CD14-positive monocyte (primary cell): ENCODE measurements around the gene SLC35B1. TPM values are rescaled to one million over a fixed set of nuclear protein-coding genes. Genes with fewer than 3 reads are reported as not detected.

Source experiments
- DNase-seq, 3 donors: peaks; one replicate each; pipeline ENCODE4 v3.0.0-alpha.2; 2011 to 2022
- H2AFZ ChIP-seq: 2 replicates; pipeline ENCODE4 v1.6.0; 2012; ENCODE audit warnings: mild to moderate bottlenecking, low read depth, low read length, inconsistent platforms; ENCODE audit not compliant: insufficient read depth, poor library complexity, severe bottlenecking
- H3K27ac ChIP-seq, 2 donors: 1 replicate in 1 of 2; 2 replicates in 1 of 2; pipeline ENCODE4 v1.5.1; 2012 to 2013; ENCODE audit warnings: low read length in 2 of 2, control low read depth in 1 of 2, inconsistent platforms in 1 of 2, low read depth in 1 of 2, mild to moderate bottlenecking in 1 of 2
- H3K27me3 ChIP-seq, 2 donors: one replicate each; pipeline versions ENCODE4 v1.6.0 to v1.6.1; 2011 to 2013; ENCODE audit warnings: low read length in 2 of 2; ENCODE audit not compliant: control insufficient read depth in 2 of 2, insufficient read depth in 2 of 2
- H3K36me3 ChIP-seq, 2 donors: replicated peaks in 1 of 2; 1 replicate in 1 of 2; 2 replicates in 1 of 2; pipeline versions ENCODE4 v1.5.1 to v1.6.1; 2012 to 2013; ENCODE audit warnings: low read length in 2 of 2, control low read depth in 1 of 2, inconsistent platforms in 1 of 2, mild to moderate bottlenecking in 1 of 2; ENCODE audit not compliant: insufficient read depth in 2 of 2, control insufficient read depth in 1 of 2
- H3K4me1 ChIP-seq, 2 donors: 1 replicate in 1 of 2; 2 replicates in 1 of 2; pipeline versions ENCODE4 v1.5.1 to v1.6.1; 2012 to 2013; ENCODE audit warnings: low read length in 2 of 2, control low read depth in 1 of 2, inconsistent platforms in 1 of 2, mild to moderate bottlenecking in 1 of 2, moderate library complexity in 1 of 2; ENCODE audit not compliant: insufficient read depth in 2 of 2, control insufficient read depth in 1 of 2
- H3K4me2 ChIP-seq: replicated peaks from 2 replicates; pipeline ENCODE3; 2012; ENCODE audit warnings: low read length, moderate library complexity, mild to moderate bottlenecking; ENCODE audit not compliant: poor library complexity, severe bottlenecking; ENCODE audit errors: extremely low read depth
- H3K4me3 ChIP-seq, 3 experiments: fragments of 200-600 bp in 1 of 3; sonication (generic) in 1 of 3; replicated peaks in 1 of 3; 1 replicate in 2 of 3; 2 replicates in 1 of 3; pipeline ENCODE4 v1.5.1; 2011 to 2013; ENCODE audit warnings: low read length in 3 of 3, mild to moderate bottlenecking in 3 of 3, control low read depth in 2 of 3, low read depth in 2 of 3, inconsistent platforms in 1 of 3, moderate library complexity in 1 of 3
- H3K79me2 ChIP-seq: 2 replicates; pipeline ENCODE4 v1.6.0; 2012; ENCODE audit warnings: mild to moderate bottlenecking, control low read depth, inconsistent platforms, low read length, moderate library complexity; ENCODE audit not compliant: insufficient read depth
- H3K9ac ChIP-seq: 2 replicates; pipeline ENCODE4 v1.6.0; 2017; ENCODE audit warnings: low read length, mild to moderate bottlenecking; ENCODE audit not compliant: insufficient read depth, poor library complexity, severe bottlenecking
- H3K9me3 ChIP-seq, 2 donors: replicated peaks in 1 of 2; 1 replicate in 1 of 2; 2 replicates in 1 of 2; pipeline versions ENCODE4 v1.5.1 to v1.6.1; 2012 to 2013; ENCODE audit warnings: low read length in 2 of 2, control low read depth in 1 of 2; ENCODE audit not compliant: control insufficient read depth in 1 of 2, insufficient read depth in 1 of 2
- H4K20me1 ChIP-seq: 2 replicates; pipeline ENCODE4 v1.6.0; 2012; ENCODE audit warnings: mild to moderate bottlenecking, low read length, control low read depth, moderate library complexity; ENCODE audit not compliant: insufficient read depth
- H3K27ac Mint-ChIP-seq, 7 donors: one replicate each; pipeline ENCODE4 v1.8.0; 2020; ENCODE audit warnings: mild to moderate bottlenecking in 7 of 7, mixed read lengths in 7 of 7, moderate library complexity in 6 of 7, inconsistent platforms in 2 of 7
- H3K27me3 Mint-ChIP-seq, 3 donors: one replicate each; pipeline ENCODE4 v1.8.0; 2021 to 2022; ENCODE audit warnings: low read depth in 3 of 3, mild to moderate bottlenecking in 3 of 3, mixed read lengths in 3 of 3, moderate library complexity in 3 of 3, inconsistent platforms in 1 of 3
- H3K36me3 Mint-ChIP-seq, 2 donors: one replicate each; pipeline ENCODE4 v1.8.0; 2020; ENCODE audit warnings: mixed read lengths in 2 of 2, inconsistent platforms in 1 of 2, mild to moderate bottlenecking in 1 of 2
- H3K4me1 Mint-ChIP-seq: one replicate; pipeline ENCODE4 v1.8.0; 2020; ENCODE audit warnings: mild to moderate bottlenecking, mixed read lengths
- H3K4me3 Mint-ChIP-seq, 2 donors: one replicate each; pipeline ENCODE4 v1.8.0; 2020; ENCODE audit warnings: mild to moderate bottlenecking in 2 of 2, mixed read lengths in 2 of 2, moderate library complexity in 1 of 2
- H3K9me3 Mint-ChIP-seq, 7 donors: one replicate each; pipeline ENCODE4 v1.8.0; 2020 to 2022; ENCODE audit warnings: mixed read lengths in 7 of 7, mild to moderate bottlenecking in 6 of 7, moderate library complexity in 6 of 7, inconsistent platforms in 2 of 7
- CTCF ChIP-seq: fragments of 200-600 bp; IDR thresholded peaks from one replicate; pipeline ENCODE4 v1.8.0; 2022; ENCODE audit warnings: antibody characterized with exemption, mild to moderate bottlenecking
- WGBS: methylation state at CpG from one replicate; pipeline ENCODE4 v1.1.5; 2013; ENCODE audit warnings: missing lambda C conversion rate; ENCODE audit not compliant: insufficient coverage; 5-methylcytosine and 5-hydroxymethylcytosine counted together
- intact Hi-C, 2 donors: fragments of 100-400 bp; cut with micrococcal nuclease; formaldehyde crosslinking; loops; one replicate each; pipeline versions ENCODE4 v1.15.0 to v1.15.1; 2023
- polyA plus RNA-seq, 3 donors: library from polyadenylated mRNA; depleted of rRNA in 1 of 3; unstranded in 2 of 3; stranded (reverse) in 1 of 3; fragments of 300-500 nt in 2 of 3; fragments of >200 nt in 1 of 3; fragmentation: Illumina TruSeq in 2 of 3; gene quantifications; 1 replicate in 2 of 3; 2 replicates in 1 of 3; pipeline ENCODE4 v1.2.3, GENCODE V29; 2012 to 2021

Gene SLC35B1
- polyA plus RNA-seq, 3 donors, result 56.0 to 61.0 (median 58.8) TPM

- H3K4me3 ChIP-seq, result peak overlapping the region; percentile 14 to 60 (median 29)
- Mint-ChIP-seq H3K4me1 (peaks cover 90% of the 10 kb centered on the region), H3K27ac (peak overlapping the region; percentile 98 to 100 (median 99)), H3K9me3 (no peaks in the 10 kb centered on the region), H3K4me3 (peak overlapping the region; percentile 77 to 90), H3K36me3 (peaks cover 0 to 8% of the 10 kb centered on the region in 2 donors), H3K27me3 (peaks cover 0 to 3% (median 2%) of the 10 kb centered on the region in 3 donors)
- H3K79me2 ChIP-seq, result peaks cover 69% of the 10 kb centered on the region
- H3K4me2 ChIP-seq, result peak overlapping the region; percentile 75
- peaks cover 91 to 99% of the 10 kb centered on the region in 2 donors for H3K4me1 ChIP-seq
- H3K27me3 ChIP-seq, result no peaks in the 10 kb centered on the region
- DNase-seq, result peak in 2 of 3 donors; percentile 32 to 34
- H2AFZ ChIP-seq, result peak overlapping the region; percentile 66
- WGBS, result 21% methylated on average over 2 of the region's 5 CpGs
- no peak for TF ChIP-seq CTCF
- H3K9me3 ChIP-seq, result no peaks in the 10 kb centered on the region
- no peaks in the 10 kb centered on the region for H4K20me1 ChIP-seq
- intact Hi-C loops, result loop anchor here in 1 of 2 donors (2.0 kb wide), 1 partner anchor 26 kb away; the partner anchor contains the start of gene FAM117A
- no peaks in the 10 kb centered on the region for H3K36me3 ChIP-seq
- peak overlapping the region; percentile 94 to 98 for H3K27ac ChIP-seq
- H3K9ac ChIP-seq, result peak overlapping the region; percentile 34
Measured at GRCh38 chr17:49738456-49739163, 30.8 kb upstream of the SLC35B1 start.

GRCh38 chr17:49734515-49735490 lies 27.0 kb upstream of the SLC35B1 start:
- intact Hi-C loops, result no loop called here
- peak overlapping the region; percentile 51 to 53 for H3K4me3 Mint-ChIP-seq
- no peak for TF ChIP-seq CTCF
- Histone ChIP-seq H3K27me3 (no peaks in the 10 kb centered on the region), H3K9me3 (no peaks in the 10 kb centered on the region), H3K4me1 (peaks cover 53 to 71% of the 10 kb centered on the region in 2 donors), H3K27ac (peak overlapping the region; percentile 50 to 72), H3K79me2 (peaks cover 87% of the 10 kb centered on the region), H4K20me1 (no peaks in the 10 kb centered on the region), H3K36me3 (peaks cover 8 to 23% of the 10 kb centered on the region in 2 donors), H3K9ac (no peak overlapping the region), H3K4me2 (peak overlapping the region; percentile 62), H3K4me3 (peak overlapping the region in 2 of 3 experiments; percentile 10 to 46), H2AFZ (no peak overlapping the region)
- H3K27ac Mint-ChIP-seq, result peak overlapping the region; percentile 87 to 98 (median 92)
- peaks cover 72% of the 10 kb centered on the region for H3K4me1 Mint-ChIP-seq
- H3K36me3 Mint-ChIP-seq, result peaks cover 16 to 37% of the 10 kb centered on the region in 2 donors
- no peaks in the 10 kb centered on the region for H3K9me3 Mint-ChIP-seq
- DNase-seq, result peak; percentile 27 to 52 (median 45)
- WGBS, result no CpG with 5 or more reads among the region's 13 CpGs
- peaks cover 0 to 2% (median 2%) of the 10 kb centered on the region in 3 donors for H3K27me3 Mint-ChIP-seq
